HG03175 (cell line): Measurements from ENCODE around the gene MTHFD1.

Source experiments
- ATAC-seq: cut with Tn5 transposase; IDR thresholded peaks from one replicate; pipeline ENCODE4 v1.9.1; 2021; ENCODE audit warnings: mild to moderate bottlenecking, moderate library complexity; ENCODE audit not compliant: unreplicated experiment

Gene MTHFD1

DNA sequence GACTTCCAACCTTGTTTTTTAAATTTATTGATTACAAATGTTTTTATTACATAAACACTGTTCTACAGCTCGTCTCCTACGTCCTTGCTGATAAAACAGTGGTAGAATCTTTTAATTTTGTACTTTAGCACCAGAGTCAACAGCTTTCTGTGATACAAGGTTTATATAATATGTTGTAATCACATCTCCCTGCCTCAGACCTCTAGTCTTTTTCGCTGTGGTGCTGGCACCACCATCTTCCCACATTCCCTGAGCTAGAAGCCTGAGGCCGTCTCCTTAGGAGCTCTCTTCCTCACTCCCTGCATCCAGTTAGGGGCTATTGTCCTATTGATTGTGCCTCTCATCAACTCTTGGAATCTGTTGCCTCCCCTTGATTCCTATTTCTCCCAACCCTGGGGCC, 17.1 kb downstream of the MTHFD1 start:
- ATAC-seq = no peak

GRCh38 chr14:64407329-64407728, 19.2 kb downstream of the MTHFD1 start:
- ATAC-seq = no peak

DNA sequence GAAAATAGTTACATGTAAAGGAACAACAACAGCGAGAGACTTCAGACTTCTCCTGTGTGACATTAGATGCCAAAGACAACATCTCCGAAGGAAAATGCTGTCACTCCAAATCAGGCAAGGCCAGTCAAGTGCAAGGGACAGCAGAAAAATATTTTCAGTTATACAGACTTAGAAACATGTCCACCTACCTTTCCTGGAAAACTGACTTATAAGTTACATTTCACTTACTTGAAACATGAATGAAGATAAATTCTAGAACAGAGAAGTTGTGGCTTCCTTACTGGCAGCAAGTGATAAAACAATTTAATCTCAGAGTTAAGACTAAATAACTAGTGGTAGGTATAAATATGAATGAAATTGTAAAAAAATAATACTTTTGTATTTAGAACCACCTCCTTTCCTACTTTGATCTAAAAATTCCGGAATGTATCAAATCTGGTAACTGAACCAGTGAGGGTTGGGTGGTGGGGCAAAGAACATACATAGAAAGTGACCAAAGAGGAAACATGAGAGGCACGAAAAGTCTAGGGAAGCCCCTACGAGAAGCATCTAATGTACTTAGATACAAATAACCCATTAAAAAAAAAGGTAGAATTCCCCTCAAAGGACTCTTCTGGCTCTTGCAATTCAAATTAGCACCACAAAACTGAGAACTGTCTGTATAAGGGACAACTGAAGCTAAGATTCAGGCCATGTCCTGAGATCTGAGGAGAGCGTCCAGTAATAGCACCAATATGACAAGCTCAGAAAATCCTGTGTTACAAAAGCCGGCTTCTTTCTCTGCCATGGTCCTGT, 21.2 kb downstream of the MTHFD1 start:
- no peak for ATAC-seq

GRCh38 chr14:64410084-64410774, 22.1 kb downstream of the MTHFD1 start:
- ATAC-seq = no peak

GRCh38 chr14:64411001-64411400, 22.8 kb downstream of the MTHFD1 start:
- ATAC-seq = no peak

GRCh38 chr14:64412237-64412636, 24.1 kb downstream of the MTHFD1 start:
- no peak for ATAC-seq

- ATAC-seq = no peak
Observed at GRCh38 chr14:64416348-64416932, 28.3 kb downstream of the MTHFD1 start.

- no peak for ATAC-seq
Observed at GRCh38 chr14:64417055-64417770, 29.1 kb downstream of the MTHFD1 start.

DNA sequence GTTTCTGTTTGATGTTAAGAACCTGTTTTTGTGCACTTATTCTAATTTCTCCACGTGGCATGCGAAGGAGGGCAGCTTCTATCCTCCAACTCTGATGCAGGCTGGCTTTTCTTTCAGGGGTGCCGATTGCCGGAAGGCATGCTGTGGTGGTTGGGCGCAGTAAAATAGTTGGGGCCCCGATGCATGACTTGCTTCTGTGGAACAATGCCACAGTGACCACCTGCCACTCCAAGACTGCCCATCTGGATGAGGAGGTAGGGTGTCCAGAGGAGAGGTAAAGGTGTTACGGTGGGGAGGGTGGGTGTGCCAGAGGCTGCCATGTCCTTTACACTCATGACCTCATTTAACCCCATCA, 29.6 kb downstream of the MTHFD1 start:
- ATAC-seq = no peak

DNA sequence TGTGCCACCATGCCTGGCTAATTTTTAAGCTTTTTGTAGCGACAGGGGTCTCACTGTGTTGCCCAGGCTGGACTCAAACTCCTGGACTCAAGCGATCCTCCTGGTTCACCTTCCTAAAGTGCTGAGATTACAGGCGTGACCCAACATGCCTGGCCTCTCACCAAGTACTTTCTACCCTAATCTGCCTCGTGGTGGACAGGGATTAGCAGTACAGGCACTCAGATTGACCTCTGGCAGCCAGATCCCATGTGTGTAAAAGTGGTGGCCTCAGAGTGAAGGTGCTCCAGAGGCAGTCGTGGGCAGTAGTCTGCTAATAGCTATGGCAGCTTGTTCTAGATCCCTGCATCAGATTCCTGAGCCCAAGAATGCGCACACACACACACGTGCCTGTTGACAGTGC, 30.9 kb downstream of the MTHFD1 start:
- ATAC-seq = no peak

GRCh38 chr14:64421166-64421565, 33.0 kb downstream of the MTHFD1 start:
- no peak for ATAC-seq

DNA sequence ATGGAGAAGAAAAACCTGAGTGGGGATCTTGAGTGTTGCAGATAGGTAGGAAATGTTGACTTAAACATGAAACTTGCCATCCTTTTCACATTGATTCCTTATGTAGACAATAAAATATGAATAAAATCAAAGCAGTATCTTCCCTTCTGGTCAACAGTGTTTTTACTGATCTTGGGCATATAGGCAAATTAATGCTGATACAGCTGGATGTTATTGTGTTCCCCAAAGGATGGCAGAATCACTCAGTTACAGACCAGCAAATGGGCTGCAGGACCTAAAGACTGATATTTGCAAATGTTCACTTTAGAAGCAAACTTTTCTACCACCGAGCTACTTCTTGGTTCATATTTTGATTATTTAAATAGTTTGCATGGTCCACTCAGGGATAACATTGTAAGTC, 33.9 kb downstream of the MTHFD1 start:
- ATAC-seq = no peak

GRCh38 chr14:64422756-64423155, 34.6 kb downstream of the MTHFD1 start:
- no peak for ATAC-seq

DNA sequence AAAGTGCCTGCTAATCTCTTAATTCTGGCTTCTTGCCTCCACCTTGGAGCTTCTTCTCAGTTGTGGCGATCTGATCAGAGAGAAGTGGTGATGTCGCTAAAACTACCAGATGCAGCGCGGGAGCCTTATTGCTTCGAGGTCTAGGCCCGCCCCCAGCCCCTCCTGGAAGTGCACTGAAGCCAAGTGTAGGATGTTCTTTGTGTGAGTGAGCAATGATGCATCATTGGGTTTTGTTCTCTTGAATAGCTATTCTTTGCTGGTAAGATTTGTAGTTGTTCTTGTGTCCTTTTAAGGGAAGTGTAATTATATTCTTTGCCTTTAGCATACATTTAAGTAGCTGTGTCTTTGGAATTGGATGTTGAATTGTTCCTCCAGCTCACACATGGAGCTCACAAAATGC, 35.8 kb downstream of the MTHFD1 start:
- ATAC-seq = no peak

DNA sequence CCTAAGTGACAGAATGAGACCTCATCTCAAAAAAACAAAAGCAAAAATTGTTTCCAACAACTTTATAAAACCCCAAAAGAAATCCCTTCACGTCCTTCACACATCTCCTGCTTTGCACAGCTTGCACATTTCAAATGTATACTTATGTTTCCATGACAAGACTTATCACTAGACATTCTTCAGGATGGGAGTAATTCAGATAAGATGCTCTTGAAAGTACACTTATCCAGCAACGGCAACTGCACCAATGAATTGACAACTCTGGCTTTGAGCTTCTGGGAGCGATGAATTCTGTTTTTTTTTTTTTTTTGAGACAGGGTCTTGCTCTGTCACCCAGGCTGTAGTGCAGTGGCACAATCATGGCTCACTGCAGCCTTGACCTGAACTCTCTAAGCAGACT, 46.4 kb downstream of the MTHFD1 start:
- no peak for ATAC-seq

DNA sequence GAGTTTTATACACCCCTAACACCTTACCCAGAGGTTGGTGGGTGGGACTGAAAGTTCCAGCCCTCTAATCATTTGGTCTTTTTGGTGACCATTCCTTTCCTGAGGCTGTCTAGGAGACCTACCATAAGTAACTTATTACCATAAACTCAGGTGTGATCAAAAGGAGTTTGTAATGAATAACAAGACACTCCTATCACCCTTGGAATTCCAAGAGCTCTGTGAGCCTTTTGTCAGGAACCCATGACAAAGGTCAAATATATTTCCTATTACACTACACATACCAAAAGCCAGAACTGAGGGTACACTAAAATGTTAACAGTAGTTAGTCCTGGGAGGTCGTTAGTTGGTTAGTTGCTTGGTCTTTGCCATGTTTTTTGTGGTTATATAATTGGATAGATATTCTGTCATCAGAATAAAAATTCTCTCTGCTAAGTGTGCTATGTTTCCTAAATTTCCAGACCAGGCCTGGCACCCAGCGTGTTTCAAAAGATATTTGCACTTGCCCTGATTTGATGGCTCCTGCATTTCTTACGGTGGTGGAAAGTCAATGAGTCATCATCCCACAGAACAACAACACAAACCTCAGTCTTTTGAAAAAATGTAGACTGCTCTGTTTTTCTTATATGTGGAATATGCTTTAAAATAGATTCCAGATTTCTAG, 50.2 kb downstream of the MTHFD1 start:
- no peak for ATAC-seq

DNA sequence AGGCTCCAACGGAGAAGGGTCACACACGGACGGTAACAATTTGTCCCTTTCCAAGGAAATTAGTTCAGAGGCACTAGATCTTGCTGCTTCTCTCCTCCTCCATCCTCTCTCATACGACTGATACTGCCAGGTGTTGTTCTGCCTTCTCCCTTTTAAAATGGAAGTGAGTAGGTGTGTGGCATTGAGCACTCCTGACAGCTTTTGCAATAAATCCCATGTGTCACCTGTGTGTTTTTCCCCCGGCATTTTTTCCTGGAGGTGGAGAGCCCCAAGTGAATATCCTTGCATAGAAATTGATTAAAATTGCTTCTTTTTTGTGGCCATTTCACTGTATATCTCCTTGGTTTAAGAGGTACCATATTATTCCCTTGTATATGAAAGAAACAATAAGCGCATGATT, 51.0 kb downstream of the MTHFD1 start:
- no peak for ATAC-seq

DNA sequence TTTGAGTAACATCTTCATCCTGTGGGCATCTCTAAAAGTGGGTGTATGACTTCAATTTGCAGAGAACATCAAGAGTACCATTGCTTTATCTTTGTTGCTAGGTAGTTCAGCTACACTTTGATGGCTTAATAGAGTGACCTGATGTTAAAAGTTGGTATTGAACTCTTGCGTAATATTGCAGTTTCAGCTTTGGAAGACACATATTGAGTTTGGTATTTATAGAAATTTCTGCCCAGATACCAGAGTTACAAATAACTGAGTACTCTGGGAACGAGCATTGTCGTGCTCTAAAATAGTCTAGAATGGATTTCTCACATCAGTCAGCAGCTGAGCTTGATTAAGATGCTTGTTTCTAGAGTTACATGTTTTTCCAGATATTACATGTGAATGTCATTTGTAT, 52.3 kb downstream of the MTHFD1 start:
- ATAC-seq = no peak

GRCh38 chr14:64442300-64442988, 54.3 kb downstream of the MTHFD1 start:
- ATAC-seq = no peak

- ATAC-seq = no peak
Observed at GRCh38 chr14:64444140-64444539, 56.0 kb downstream of the MTHFD1 start.
